Adrenal gland (tissue), 12 donors: ENCODE measurements around the gene TNFRSF4. TPM values are rescaled to one million over a fixed set of nuclear protein-coding genes. Genes with fewer than 3 reads are reported as not detected.
A peak's percentile ranks its signal among the peaks of the same experiment; 100 is the strongest.
"Not testable (repeated sequence)": the region's sequence is repeated elsewhere in the genome, so short reads cannot be mapped to it uniquely, and the experiment has no call there.

Experiments used
- DNase-seq, 7 donors: peaks; one replicate each; pipeline ENCODE4 v3.0.0-alpha.2; 2019 to 2020
- H3K27ac ChIP-seq, 5 donors: fragments of 200-600 bp; sonication (generic) in 4 of 5; 1 replicate in 3 of 5; 2 replicates in 2 of 5; pipeline versions ENCODE4 v1.5.1 to v1.8.0; 2016 to 2020; ENCODE audit warnings: mild to moderate bottlenecking in 1 of 5
- H3K27me3 ChIP-seq: fragments of 200-600 bp; 2 replicates; pipeline ENCODE4 v1.8.0; 2021
- H3K36me3 ChIP-seq, 2 donors: fragments of 200-600 bp; replicated peaks in 1 of 2; 1 replicate in 1 of 2; 2 replicates in 1 of 2; pipeline versions ENCODE4 v1.5.1 to v1.8.0; 2018 to 2022
- H3K4me1 ChIP-seq, 2 donors: fragments of 200-600 bp; replicated peaks in 1 of 2; 1 replicate in 1 of 2; 2 replicates in 1 of 2; pipeline versions ENCODE4 v1.5.1 to v1.8.0; 2018 to 2021
- H3K4me3 ChIP-seq, 4 donors: fragments of 200-600 bp; sonication (generic) in 3 of 4; one replicate each; pipeline ENCODE4 v1.5.1; 2016 to 2018
- H3K9me3 ChIP-seq, 3 donors: fragments of 200-600 bp; sonication (generic) in 1 of 3; replicated peaks in 1 of 3; 1 replicate in 2 of 3; 2 replicates in 1 of 3; pipeline versions ENCODE4 v1.5.1 to v1.8.0; 2016 to 2021
- POLR2A ChIP-seq, 2 donors: fragments of 450-650 bp; IDR thresholded peaks; one replicate each; pipeline ENCODE4 v1.6.1; 2017; ENCODE audit warnings: antibody characterized with exemption in 2 of 2, mild to moderate bottlenecking in 2 of 2, moderate library complexity in 1 of 2
- WGBS, 4 donors: extraction: QIAGEN DNeasy Blood & Tissue Kit in 2 of 4; methylation state at CpG; one replicate each; pipeline versions ENCODE4 v1.1.5 to v1.1.7; 2013 to 2017; 5-methylcytosine and 5-hydroxymethylcytosine counted together
- intact Hi-C, 2 donors: fragments of 100-400 bp; cut with DNase I; formaldehyde crosslinking; loops; one replicate each; pipeline versions ENCODE4 v1.14.1 to v1.15.0; 2022 to 2023
- polyA plus RNA-seq, 3 donors: library from polyadenylated mRNA; stranded (reverse); fragments of 200-250 nt in 2 of 3; fragments of 350-450 nt in 1 of 3; fragmentation: Illumina TruSeq in 1 of 3; extraction: RNeasy Lipid Tissue Mini Kit (QIAGEN cat#74804) in 1 of 3; gene quantifications; one replicate each; pipeline ENCODE4 v1.2.3, GENCODE V29; 2013 to 2014
- total RNA-seq, 9 donors: library from RNA; depleted of rRNA in 4 of 9; stranded (reverse); fragments of >200 nt in 4 of 9; fragments of 120-200 nt in 1 of 9; fragmentation: NEBNext Ultra II Directional in 1 of 9; extraction: Animal tissue kit (Norgen Biotek cat#: 25700) in 1 of 9; gene quantifications; one replicate each; pipeline versions ENCODE4 v1.1.0 to v1.2.4, GENCODE V29; 2013 to 2023
- TF ChIP-seq, protein P1 (sequence below), 6 experiments: fragments of 450-650 bp in 4 of 6; fragments of 200-600 bp in 2 of 6; sonication (generic) in 1 of 6; IDR thresholded peaks; 1 replicate in 5 of 6; 2 replicates in 1 of 6; pipeline versions ENCODE4 v1.5.1 to v1.8.0; 2016 to 2021; ENCODE audit warnings: antibody characterized with exemption in 6 of 6, mild to moderate bottlenecking in 2 of 6, moderate library complexity in 1 of 6
- donor health status: healthy with polysubstance abuse.
- donor health status: Bipolar disorder and iron deficiency.
- donor health status: DM: yes; HTN: yes; CAD: no.
- donor health status: DM: no; HTN: no; CAD: no.
- donor health status: DM: no; HTN: no; CAD: no.
- donor health status: DM: yes; HTN: yes; CAD: no.

Gene TNFRSF4
- total and polyA plus RNA-seq, 12 donors = 0.32 to 6.9 (median 1.1) TPM; not detected in 2

DNA sequence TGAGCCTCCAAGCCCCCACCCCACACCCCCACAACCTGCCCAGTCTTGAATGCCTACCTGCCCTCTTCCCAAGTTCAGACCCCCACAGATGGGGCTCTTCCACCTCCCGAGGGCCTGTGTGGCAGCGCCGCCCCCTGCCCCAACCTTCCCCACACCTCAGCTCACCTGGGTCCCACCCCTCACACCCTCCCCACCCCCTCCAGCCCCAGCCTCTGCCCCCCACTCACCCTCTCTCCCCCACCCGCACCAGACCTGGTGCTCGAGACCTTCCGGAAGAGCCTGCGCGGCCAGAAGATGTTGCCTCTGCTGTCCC, 16.8 kb downstream of the TNFRSF4 start:
- Histone ChIP-seq H3K4me1 (peaks cover 0 to 8% of the 10 kb centered on the region in 2 donors), H3K9me3 (peaks cover 0 to 8% (median 0%) of the 10 kb centered on the region in 3 donors), H3K27ac (no peak overlapping the region), H3K4me3 (no peak overlapping the region), H3K36me3 (no peaks in the 10 kb centered on the region), H3K27me3 (peaks cover 8% of the 10 kb centered on the region)
- peak in 1 of 7 donors; percentile 4 for DNase-seq
- intact Hi-C loops = no loop called here
- TF ChIP-seq, protein P1, sequence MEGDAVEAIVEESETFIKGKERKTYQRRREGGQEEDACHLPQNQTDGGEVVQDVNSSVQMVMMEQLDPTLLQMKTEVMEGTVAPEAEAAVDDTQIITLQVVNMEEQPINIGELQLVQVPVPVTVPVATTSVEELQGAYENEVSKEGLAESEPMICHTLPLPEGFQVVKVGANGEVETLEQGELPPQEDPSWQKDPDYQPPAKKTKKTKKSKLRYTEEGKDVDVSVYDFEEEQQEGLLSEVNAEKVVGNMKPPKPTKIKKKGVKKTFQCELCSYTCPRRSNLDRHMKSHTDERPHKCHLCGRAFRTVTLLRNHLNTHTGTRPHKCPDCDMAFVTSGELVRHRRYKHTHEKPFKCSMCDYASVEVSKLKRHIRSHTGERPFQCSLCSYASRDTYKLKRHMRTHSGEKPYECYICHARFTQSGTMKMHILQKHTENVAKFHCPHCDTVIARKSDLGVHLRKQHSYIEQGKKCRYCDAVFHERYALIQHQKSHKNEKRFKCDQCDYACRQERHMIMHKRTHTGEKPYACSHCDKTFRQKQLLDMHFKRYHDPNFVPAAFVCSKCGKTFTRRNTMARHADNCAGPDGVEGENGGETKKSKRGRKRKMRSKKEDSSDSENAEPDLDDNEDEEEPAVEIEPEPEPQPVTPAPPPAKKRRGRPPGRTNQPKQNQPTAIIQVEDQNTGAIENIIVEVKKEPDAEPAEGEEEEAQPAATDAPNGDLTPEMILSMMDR (IDR thresholded peaks at IDR 0.05) = no peak
- TF ChIP-seq POLR2A (IDR thresholded peaks at IDR 0.05) = no peak
- WGBS, 4 donors = 91 to 93% (median 92%) methylated on average over 8 of the region's 8 CpGs; no CpG with 5 or more reads in 1 of the 4 donors

DNA sequence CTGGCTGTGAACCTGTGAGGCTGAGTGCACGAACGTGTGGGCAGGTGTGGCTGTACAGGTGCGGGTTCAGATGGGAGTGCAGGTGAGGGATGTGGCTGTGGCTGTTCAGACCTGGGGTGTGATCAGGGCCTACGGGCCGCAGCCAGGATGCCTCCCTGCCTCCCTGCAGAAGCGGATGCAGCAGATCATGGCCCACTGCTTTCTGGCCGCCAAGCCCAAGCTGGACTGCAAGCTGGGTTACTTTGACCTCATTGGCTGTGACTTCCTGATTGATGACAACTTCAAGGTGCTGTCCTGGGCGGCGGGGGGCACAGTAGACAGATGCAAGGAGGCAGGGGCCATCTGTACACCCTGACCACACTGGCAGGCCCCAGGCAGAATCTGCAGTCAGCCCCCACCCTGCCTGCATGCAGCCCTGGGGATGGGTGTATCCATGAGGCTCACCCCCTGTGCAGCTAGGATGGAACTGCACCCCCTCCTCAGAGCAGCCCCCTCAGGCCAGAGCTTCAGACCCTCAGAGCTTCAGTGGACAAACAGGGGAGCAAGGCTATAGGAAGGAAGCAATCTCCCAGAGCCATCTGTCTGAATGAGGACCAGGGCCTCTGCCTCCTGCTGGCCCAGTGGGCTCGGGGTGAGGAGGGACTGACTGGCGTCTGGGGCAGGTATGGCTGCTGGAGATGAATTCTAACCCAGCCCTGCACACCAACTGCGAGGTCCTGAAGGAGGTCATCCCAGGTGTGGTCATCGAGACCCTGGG, 17.3 kb downstream of the TNFRSF4 start:
- peak in 1 of 7 donors; percentile 5 for DNase-seq
- H3K4me3 ChIP-seq = no peak overlapping the region
- no peaks in the 10 kb centered on the region for H3K36me3 ChIP-seq
- H3K27ac ChIP-seq = no peak overlapping the region
- intact Hi-C loops = no loop called here
- H3K27me3 ChIP-seq = peaks cover 8% of the 10 kb centered on the region
- H3K9me3 ChIP-seq = peaks cover 0 to 8% (median 0%) of the 10 kb centered on the region in 3 donors
- TF ChIP-seq, protein P1 (IDR thresholded peaks at IDR 0.05) = no peak
- TF ChIP-seq POLR2A (IDR thresholded peaks at IDR 0.05) = no peak
- 73 to 86% (median 80%) methylated on average over 9 to 13 of the region's 13 CpGs for WGBS, 4 donors
- H3K4me1 ChIP-seq = peaks cover 0 to 8% of the 10 kb centered on the region in 2 donors

DNA sequence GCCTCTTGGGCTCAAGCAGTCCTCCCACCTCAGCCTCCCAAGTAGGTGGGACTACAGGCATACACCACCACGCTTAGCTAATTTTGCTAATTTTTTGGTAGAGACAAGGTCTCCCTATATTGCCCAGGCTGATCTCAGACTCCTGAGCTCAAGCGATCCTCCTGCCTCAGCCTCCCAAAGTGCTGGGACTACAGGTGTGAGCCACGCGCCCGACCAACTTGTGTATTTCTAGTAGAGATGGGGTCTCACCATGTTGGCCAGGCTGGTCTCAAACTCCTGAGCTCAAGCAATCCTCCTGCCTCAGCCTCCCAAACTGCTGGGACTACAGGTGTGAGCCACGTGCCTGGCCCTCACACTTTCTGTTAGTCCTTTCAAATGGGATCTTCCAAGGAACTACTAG, 18.2 kb downstream of the TNFRSF4 start:
- 77 to 96% (median 85%) methylated on average over 6 of the region's 6 CpGs for WGBS, 4 donors
- H3K4me3 ChIP-seq, H3K36me3 ChIP-seq, H3K27me3 ChIP-seq, intact Hi-C loops, H3K4me1 ChIP-seq, DNase-seq, H3K9me3 ChIP-seq, H3K27ac ChIP-seq: not testable (repeated sequence)

DNA sequence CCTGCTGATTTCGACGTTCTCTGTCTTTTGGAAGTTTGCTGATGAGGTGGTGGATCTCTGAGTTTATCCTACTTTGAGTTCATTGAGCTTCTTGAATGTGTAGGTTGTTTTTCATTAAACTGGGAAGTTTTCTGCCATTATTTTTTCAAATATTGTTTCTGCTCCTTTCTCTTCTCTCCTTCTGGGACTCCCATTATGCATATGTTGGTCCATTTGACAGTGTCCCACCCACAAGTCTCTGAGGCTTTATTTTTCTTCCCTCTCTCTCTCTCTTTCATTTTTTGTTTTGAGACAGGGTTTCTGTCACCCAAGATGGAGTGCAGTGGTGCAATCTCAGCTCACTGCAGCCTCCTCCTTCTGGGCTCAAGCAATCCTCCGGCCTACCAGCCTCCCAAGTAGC, 19.2 kb downstream of the TNFRSF4 start:
- Histone ChIP-seq H3K9me3 (peaks cover 0 to 8% (median 0%) of the 10 kb centered on the region in 3 donors), H3K27ac (no peak overlapping the region), H3K36me3 (no peaks in the 10 kb centered on the region), H3K27me3 (no peaks in the 10 kb centered on the region), H3K4me3 (no peak overlapping the region), H3K4me1 (no peaks in the 10 kb centered on the region)
- DNase-seq = no peak
- 76 to 95% (median 81%) methylated on average over 3 of the region's 3 CpGs for WGBS, 4 donors
- intact Hi-C loops = no loop called here
- TF ChIP-seq POLR2A (IDR thresholded peaks at IDR 0.05) = no peak
- TF ChIP-seq, protein P1 (IDR thresholded peaks at IDR 0.05) = no peak

- Histone ChIP-seq H3K4me3 (no peak overlapping the region), H3K27ac (no peak overlapping the region), H3K36me3 (no peaks in the 10 kb centered on the region), H3K27me3 (no peaks in the 10 kb centered on the region), H3K4me1 (no peaks in the 10 kb centered on the region), H3K9me3 (peaks cover 0 to 8% (median 0%) of the 10 kb centered on the region in 3 donors)
- TF ChIP-seq, protein P1 (IDR thresholded peaks at IDR 0.05) = no peak
- TF ChIP-seq POLR2A (IDR thresholded peaks at IDR 0.05) = no peak
- WGBS, 4 donors = 87 to 93% (median 89%) methylated on average over 11 of the region's 11 CpGs
- DNase-seq = no peak
- intact Hi-C loops = no loop called here
These were observed 22.2 kb downstream of the TNFRSF4 start for GRCh38 chr1:1191734-1192133.
